Loucy (cell line): ENCODE data around the gene ILKAP.

Experiments used
- H2AFZ ChIP-seq: fragments of 200-600 bp; sonication (generic); 2 replicates; pipeline ENCODE4 v1.6.0; 2016; ENCODE audit warnings: antibody characterized with exemption, mild to moderate bottlenecking, low read length, moderate library complexity
- H3F3A ChIP-seq: fragments of 200-600 bp; 2 replicates; pipeline ENCODE4 v1.6.0; 2016; ENCODE audit warnings: antibody characterized with exemption, low read depth, mild to moderate bottlenecking
- H3K27me3 ChIP-seq: fragments of 200-600 bp; sonication (generic); 2 replicates; pipeline ENCODE4 v1.6.1; 2014; ENCODE audit warnings: low read length, mild to moderate bottlenecking; ENCODE audit not compliant: insufficient read depth, poor library complexity, severe bottlenecking
- H3K36me3 ChIP-seq: fragments of 200-600 bp; sonication (generic); 2 replicates; pipeline ENCODE4 v1.6.1; 2016; ENCODE audit warnings: low read length; ENCODE audit not compliant: insufficient read depth
- H3K4me1 ChIP-seq: fragments of 200-600 bp; sonication (generic); 2 replicates; pipeline ENCODE4 v1.5.1; 2014; ENCODE audit warnings: low read length, mild to moderate bottlenecking; ENCODE audit not compliant: insufficient read depth, poor library complexity, severe bottlenecking
- H3K4me2 ChIP-seq: fragments of 200-600 bp; sonication (generic); 2 replicates; pipeline ENCODE4 v1.6.0; 2014; ENCODE audit warnings: antibody characterized with exemption, low read length, low read depth, mild to moderate bottlenecking; ENCODE audit not compliant: poor library complexity, severe bottlenecking
- H3K4me3 ChIP-seq: fragments of 200-600 bp; sonication (generic); 2 replicates; pipeline ENCODE4 v1.5.1; 2014; ENCODE audit warnings: low read length, mild to moderate bottlenecking, mixed read lengths; ENCODE audit not compliant: poor library complexity, severe bottlenecking
- H3K79me2 ChIP-seq: fragments of 200-600 bp; sonication (generic); 2 replicates; pipeline ENCODE4 v1.6.1; 2014; ENCODE audit warnings: low read length; ENCODE audit not compliant: insufficient read depth
- H3K9ac ChIP-seq: fragments of 200-600 bp; sonication (generic); 2 replicates; pipeline ENCODE4 v1.6.0; 2014; ENCODE audit warnings: mild to moderate bottlenecking, low read depth, low read length, moderate library complexity; ENCODE audit not compliant: poor library complexity, severe bottlenecking
- H3K9me2 ChIP-seq: fragments of 200-600 bp; sonication (generic); replicated peaks from 2 replicates; pipeline ENCODE4 v1.6.1; 2016; ENCODE audit warnings: low read depth, low read length, mixed read lengths
- H3K9me3 ChIP-seq: fragments of 200-600 bp; sonication (generic); 2 replicates; pipeline ENCODE4 v1.6.1; 2014; ENCODE audit warnings: mild to moderate bottlenecking, antibody characterized with exemption, low read length, low read depth; ENCODE audit not compliant: insufficient read depth
- H4K20me1 ChIP-seq: fragments of 200-600 bp; sonication (generic); 2 replicates; pipeline ENCODE4 v1.6.0; 2014; ENCODE audit warnings: antibody characterized with exemption, low read length, mild to moderate bottlenecking; ENCODE audit not compliant: insufficient read depth, poor library complexity, severe bottlenecking
- EZH2phosphoT487 ChIP-seq: fragments of 200-600 bp; IDR thresholded peaks from 2 replicates; pipeline ENCODE4 v1.6.1; 2018; ENCODE audit warnings: antibody characterized with exemption, mild to moderate bottlenecking, moderate library complexity, borderline replicate concordance
- TF ChIP-seq, protein P1 (sequence below): fragments of 200-600 bp; sonication (generic); conservative IDR thresholded peaks from 2 replicates; pipeline ENCODE4 v1.5.1; 2014; ENCODE audit warnings: mild to moderate bottlenecking, antibody characterized with exemption, low read length

Gene ILKAP

DNA sequence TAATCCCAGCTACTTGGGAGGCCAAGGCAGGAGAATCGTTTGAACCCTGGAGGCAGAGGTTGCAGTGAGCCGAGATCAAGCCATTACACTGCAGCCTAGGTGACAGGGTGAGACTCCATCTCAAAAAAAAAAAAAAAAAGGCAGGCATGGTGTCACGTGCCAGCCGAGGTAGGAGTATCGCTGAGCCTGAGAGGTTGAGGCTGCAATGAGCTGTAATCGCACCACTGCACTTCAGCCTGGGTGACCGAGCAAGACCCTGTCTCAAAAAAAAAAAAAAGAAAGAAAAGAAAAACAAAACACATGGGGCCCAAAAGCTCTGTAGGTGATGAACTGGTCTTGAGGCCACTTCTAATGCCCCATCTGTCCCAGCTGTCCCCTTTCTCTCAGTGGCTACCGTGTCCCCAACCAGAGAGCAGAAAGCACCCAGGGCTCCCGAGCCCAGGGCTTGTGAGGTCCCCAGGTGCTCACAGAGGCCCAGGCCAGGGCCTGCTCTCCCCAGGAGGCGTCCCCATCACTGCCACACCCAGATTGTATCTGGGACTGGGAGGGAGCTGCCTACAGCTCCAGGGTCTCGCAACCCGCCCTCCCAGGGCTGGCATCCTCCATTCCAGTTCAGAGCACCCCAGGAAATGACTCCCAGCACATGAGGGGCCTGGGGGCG is 56.5 kb downstream of the ILKAP start:
- Histone ChIP-seq H4K20me1 (no peaks in the 10 kb centered on the region), H3K4me1 (peaks cover 4% of the 10 kb centered on the region), H3K9ac (no peak overlapping the region), H3K9me2 (no peaks in the 10 kb centered on the region), H3K9me3 (no peaks in the 10 kb centered on the region), H3K27me3 (no peaks in the 10 kb centered on the region), H2AFZ (no peak overlapping the region), H3F3A (no peaks in the 10 kb centered on the region), H3K4me3 (no peak overlapping the region), H3K36me3 (no peaks in the 10 kb centered on the region), H3K4me2 (no peak overlapping the region), H3K79me2 (no peaks in the 10 kb centered on the region)
- TF ChIP-seq EZH2phosphoT487 = no peak
- TF ChIP-seq, protein P1, sequence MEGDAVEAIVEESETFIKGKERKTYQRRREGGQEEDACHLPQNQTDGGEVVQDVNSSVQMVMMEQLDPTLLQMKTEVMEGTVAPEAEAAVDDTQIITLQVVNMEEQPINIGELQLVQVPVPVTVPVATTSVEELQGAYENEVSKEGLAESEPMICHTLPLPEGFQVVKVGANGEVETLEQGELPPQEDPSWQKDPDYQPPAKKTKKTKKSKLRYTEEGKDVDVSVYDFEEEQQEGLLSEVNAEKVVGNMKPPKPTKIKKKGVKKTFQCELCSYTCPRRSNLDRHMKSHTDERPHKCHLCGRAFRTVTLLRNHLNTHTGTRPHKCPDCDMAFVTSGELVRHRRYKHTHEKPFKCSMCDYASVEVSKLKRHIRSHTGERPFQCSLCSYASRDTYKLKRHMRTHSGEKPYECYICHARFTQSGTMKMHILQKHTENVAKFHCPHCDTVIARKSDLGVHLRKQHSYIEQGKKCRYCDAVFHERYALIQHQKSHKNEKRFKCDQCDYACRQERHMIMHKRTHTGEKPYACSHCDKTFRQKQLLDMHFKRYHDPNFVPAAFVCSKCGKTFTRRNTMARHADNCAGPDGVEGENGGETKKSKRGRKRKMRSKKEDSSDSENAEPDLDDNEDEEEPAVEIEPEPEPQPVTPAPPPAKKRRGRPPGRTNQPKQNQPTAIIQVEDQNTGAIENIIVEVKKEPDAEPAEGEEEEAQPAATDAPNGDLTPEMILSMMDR = no peak

DNA sequence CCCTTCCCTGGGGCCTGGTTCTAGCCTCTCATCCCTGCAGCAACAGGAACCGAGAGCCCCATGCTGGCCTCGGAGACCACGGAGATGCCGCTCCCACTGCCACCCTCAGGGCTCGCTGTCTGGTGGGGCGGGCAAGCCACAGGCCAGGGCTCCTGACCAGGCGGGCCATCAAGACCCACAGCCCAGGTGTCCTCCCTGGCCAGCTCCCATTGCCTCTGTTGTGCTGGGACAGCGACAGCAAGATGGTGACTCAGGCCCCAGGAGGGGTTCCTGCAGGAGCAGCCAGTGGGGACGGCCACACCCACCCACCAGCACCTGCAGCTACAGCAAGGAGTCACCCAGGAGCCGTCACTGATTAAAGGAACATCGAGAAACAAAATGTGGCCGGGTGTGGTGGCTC is 57.6 kb downstream of the ILKAP start:
- H2AFZ ChIP-seq = no peak overlapping the region
- H3K79me2 ChIP-seq = no peaks in the 10 kb centered on the region
- H3K4me2 ChIP-seq = no peak overlapping the region

DNA sequence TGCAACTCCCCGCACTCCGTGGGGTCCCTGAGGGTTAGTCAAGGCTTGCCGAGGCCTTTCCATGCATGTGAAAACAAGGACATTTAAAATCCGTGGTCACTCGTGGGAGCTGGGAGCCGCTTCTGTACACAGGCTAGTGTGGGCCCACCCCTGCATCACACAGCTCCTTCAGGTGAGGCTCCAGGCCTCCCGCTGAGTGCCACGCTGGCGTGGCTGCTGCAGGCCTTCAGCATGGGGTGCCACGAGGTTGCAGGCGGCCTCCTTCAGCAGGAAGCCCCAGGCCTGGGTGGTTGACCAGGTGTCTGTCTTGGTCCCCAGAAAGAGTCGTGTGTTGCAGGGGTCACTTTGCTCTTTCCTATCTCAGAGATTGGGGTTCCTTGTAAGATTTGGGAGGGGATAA is 58.4 kb downstream of the ILKAP start:
- Histone ChIP-seq H3K36me3 (no peaks in the 10 kb centered on the region), H3K9ac (no peak overlapping the region), H4K20me1 (no peaks in the 10 kb centered on the region), H3F3A (no peaks in the 10 kb centered on the region), H2AFZ (no peak overlapping the region), H3K4me3 (no peak overlapping the region), H3K79me2 (no peaks in the 10 kb centered on the region), H3K27me3 (no peaks in the 10 kb centered on the region), H3K4me2 (no peak overlapping the region), H3K9me3 (no peaks in the 10 kb centered on the region), H3K9me2 (no peaks in the 10 kb centered on the region), H3K4me1 (peaks cover 17% of the 10 kb centered on the region)
- no peak for TF ChIP-seq EZH2phosphoT487
- TF ChIP-seq, protein P1 = no peak

More for the DNA sequence above, 57.6 kb downstream of the ILKAP start:
- H3K9me3 ChIP-seq = no peaks in the 10 kb centered on the region
- no peak overlapping the region for H3K4me3 ChIP-seq
- TF ChIP-seq EZH2phosphoT487 = no peak
- TF ChIP-seq, protein P1 = no peak
- H3K36me3 ChIP-seq = no peaks in the 10 kb centered on the region
- no peaks in the 10 kb centered on the region for H3F3A ChIP-seq
- H3K9ac ChIP-seq = no peak overlapping the region
- H3K4me1 ChIP-seq = peaks cover 16% of the 10 kb centered on the region
- no peaks in the 10 kb centered on the region for H4K20me1 ChIP-seq
- H3K27me3 ChIP-seq = no peaks in the 10 kb centered on the region
- H3K9me2 ChIP-seq = no peaks in the 10 kb centered on the region
